ENCODE results near the gene CCDC30.
"Not testable (repeated sequence)": the region's sequence is repeated elsewhere in the genome, so short reads cannot be mapped to it uniquely, and the experiment has no call there.

Gene CCDC30

DNA sequence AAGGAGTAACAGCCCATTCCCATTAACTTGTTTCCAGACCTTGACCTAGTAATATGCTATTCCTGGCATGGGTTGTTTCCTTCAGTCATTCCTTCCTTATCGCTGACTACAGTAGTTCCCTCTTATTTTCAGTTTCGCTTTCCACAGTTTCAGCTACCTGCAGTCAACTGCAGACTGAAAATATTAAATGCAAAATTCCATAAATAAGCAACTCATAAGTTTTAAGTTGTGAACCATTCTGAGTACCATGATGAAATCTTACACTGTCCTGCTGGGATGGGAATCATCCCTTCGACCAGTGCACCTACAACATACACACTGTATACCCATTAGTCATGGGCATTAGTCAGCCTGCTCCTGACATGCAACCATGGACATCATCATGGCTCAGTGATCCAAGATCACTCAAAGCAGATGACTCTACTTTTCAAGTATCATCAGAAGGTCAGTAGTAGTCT, 66.7 kb downstream of the CCDC30 start:
- DNase-seq (ENCODE audit: low spot score): peak; percentile 51

- DNase-seq (ENCODE audit: low spot score): no peak
These were observed 68.0 kb downstream of the CCDC30 start for GRCh38 chr1:42531043-42531442.

- no peak for DNase-seq (ENCODE audit: low spot score)
These were observed 70.2 kb downstream of the CCDC30 start for GRCh38 chr1:42533101-42533863.

- DNase-seq (ENCODE audit: low spot score): no peak
These were observed 78.0 kb downstream of the CCDC30 start for GRCh38 chr1:42541104-42541503.

DNA sequence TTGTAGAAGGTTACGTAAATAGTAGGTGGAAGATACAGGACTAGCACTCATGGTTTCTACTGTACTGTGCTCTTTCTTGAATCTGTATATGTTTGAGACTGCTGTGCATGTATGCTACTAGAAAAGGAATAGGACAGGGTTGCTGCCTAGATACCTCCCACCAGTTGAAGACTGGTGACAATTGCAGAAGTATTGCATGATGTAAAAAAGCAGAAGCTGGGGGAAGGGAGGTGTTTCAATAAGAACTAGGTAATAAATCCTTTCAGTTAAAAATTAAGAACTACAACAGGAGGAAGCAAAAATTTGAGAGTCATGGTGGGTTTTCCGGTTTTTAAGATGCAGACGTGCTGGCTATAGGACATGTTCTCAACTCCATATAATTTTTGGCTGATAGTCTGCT, 88.1 kb downstream of the CCDC30 start:
- no peak for DNase-seq (ENCODE audit: low spot score)

DNA sequence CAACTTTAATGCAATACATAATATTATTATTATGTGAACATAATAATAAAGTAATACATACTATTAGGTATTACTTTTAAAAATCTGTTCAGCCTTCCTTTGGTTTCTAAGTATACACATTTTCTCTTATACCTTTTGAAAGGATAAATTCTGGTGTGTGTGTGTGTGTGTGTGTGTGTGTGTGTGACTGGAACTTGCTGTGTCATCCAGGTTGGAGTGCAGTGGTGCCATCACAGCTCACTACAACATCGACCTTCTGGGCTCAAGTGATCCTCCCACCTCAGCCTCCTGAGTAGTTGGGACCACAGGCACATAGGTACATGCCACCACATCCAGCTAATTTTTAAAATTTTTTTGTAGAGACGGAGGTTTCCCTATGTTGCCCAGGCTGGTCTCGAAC, 88.5 kb downstream of the CCDC30 start:
- DNase-seq (ENCODE audit: low spot score): no peak

DNA sequence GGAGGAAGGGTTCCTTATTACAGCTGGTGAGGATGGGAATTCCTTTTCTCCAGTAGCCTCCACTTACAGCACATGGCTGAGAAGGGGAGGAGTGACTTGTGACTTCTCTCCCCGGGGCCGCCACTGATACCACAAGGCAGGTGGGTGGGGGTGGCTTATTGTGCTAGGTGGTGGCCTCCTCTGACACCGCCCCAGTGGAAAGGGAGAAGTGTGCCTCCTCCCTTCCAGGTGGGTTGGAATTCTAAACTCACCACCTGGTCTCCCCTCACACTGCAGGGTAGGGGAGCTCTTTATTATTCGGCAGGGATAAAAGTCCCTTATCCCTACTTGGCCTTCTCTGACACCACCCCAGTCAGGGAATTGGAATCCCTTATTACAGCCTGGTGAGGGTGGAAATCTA, 89.5 kb downstream of the CCDC30 start:
- no peak for DNase-seq (ENCODE audit: low spot score)

- DNase-seq (ENCODE audit: low spot score): no peak
These were observed 94.3 kb downstream of the CCDC30 start for GRCh38 chr1:42557230-42557851.

DNA sequence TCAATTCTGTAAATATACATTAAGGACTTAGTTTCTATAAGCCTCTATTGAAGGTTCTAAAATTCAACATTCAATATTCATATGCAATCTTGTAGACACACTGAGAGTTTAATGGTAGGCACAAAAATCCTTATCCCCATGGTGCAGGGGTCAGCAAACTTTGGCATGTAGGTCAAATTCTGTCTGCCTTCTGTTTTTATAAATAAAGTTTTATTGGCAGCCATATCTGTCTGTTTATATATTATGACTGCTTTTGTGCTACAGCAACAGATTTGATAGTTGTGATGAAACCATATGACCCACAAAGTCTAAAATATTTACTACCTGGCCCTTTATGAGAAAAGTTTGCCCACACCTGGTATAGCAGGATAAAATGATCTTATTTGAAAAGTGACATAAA, 104.0 kb downstream of the CCDC30 start:
- no peak for DNase-seq (ENCODE audit: low spot score)

DNA sequence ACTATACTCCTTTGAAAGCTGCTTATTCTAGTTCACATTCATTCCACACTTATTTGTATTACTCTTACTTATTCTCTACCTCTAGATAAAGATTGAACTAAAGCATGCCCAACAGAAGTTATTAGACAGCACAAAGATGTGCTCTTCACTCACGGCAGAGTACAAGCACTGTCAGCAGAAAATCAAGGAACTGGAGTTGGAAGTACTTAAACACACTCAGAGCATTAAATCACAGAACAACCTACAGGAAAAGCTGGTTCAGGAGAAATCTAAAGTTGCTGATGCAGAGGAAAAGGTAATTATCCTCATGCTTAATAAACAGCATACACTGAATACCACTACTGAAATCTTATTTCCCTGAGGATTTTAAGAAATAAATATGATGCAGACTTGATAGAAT, 113.8 kb downstream of the CCDC30 start:
- DNase-seq (ENCODE audit: low spot score): no peak

DNA sequence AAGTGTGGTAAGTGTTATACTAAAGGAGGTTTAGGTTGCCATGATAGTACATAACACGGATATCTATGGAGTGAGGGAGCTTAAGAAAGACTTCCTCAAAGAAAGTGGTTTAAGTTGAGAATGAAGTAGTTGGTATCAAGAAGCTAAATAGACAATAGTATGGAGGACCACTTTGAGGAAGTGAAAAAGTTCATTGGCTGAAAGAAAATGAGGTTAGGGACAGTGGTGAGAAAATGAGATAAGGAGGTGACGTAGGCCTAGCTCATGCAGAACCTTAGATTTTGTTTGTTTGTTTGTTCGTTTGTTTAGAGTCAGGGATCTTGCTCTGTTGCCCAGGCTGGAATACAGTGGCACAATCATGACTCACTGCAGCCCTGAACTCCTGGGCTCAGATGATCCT, 122.9 kb downstream of the CCDC30 start:
- DNase-seq (ENCODE audit: low spot score): no peak

GRCh38 chr1:42587753-42588152, 124.7 kb downstream of the CCDC30 start:
- no peak for DNase-seq (ENCODE audit: low spot score)

- DNase-seq (ENCODE audit: low spot score): no peak
These were observed 129.7 kb downstream of the CCDC30 start for GRCh38 chr1:42592811-42593210.

GRCh38 chr1:42593486-42594100, 130.5 kb downstream of the CCDC30 start:
- DNase-seq (ENCODE audit: low spot score): no peak

GRCh38 chr1:42601472-42601871, 138.4 kb downstream of the CCDC30 start:
- no peak for DNase-seq (ENCODE audit: low spot score)

GRCh38 chr1:42613803-42614131, 150.7 kb downstream of the CCDC30 start:
- no peak for DNase-seq (ENCODE audit: low spot score)

- no peak for DNase-seq (ENCODE audit: low spot score)
These were observed 155.8 kb downstream of the CCDC30 start for GRCh38 chr1:42618866-42619265.

DNA sequence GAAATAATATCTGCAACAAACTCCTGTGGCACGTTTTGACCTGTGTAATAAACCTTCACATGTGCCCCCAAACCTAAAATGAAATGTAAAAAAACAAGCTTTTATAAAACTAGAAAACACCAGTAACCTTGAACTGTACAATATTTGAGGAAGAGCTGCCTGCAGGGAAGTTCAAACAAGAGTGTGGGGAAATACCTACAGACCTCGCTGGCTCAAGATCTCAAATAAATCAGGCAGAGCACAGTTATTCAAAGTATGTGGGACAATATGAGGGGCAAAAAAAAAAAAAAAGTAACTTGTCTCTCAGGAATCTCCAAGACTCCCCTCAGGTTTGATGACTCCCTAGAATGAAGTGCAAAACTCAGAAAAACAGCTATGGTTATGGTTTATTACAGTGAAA, 157.2 kb downstream of the CCDC30 start:
- no peak for DNase-seq (ENCODE audit: low spot score)

DNA sequence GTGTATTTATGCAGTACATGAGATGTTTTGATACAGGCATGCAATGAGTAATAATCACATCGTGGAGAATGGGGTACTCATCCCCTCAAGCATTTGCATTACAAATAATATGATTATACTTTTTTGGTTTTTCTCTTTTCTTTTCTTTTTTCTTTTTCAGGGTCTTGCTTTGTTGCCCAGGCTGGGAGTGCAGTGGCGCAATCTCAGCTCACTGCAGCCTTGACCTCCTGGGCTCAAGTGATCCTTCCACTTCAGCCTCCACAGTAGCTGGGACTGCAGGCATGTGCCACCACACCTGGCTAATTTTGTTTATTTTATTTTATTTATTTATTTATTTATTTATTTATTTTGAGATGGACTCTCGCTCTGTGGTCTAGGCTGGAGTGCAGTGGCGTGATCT, 158.1 kb downstream of the CCDC30 start:
- DNase-seq (ENCODE audit: low spot score): not testable (repeated sequence)

DNA sequence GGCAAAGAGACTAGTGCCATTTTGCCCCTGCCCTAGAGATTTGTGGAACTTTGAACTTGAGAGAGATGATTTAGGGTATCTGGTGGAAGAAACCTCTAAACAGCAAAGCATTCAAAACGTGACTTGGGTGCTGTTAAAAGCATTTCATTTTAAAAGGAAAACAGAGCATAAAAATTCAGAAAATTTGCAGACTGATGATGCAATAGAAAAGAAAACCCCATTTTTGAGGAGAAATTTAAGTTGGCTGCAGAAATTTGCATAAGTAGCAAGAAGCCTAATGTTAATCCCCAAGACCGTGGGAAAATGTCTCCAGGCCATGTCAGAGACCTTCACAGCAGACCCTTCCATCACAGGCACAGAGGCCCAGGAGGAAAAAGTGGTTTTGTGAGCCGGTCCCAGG, 164.1 kb downstream of the CCDC30 start:
- DNase-seq (ENCODE audit: low spot score): not testable (repeated sequence)

DNA sequence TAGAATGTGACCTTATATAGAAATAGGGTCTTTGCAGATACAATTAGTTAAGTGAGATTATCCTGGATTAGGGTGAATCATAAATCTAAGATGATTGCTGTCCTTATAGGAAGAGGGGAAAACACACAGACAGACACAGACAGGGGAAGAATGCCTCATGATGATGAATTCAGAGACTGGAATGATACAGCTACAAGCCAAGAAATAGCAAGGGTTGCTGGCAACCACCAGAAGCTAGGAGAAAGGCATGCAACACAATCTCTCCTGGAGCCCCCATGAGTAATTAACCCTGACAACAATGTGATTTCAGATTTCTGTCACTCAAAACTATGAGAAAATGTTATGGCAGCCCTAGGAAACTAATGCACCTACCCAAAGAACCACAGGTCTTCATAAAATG, 176.0 kb downstream of the CCDC30 start:
- DNase-seq (ENCODE audit: low spot score): no peak

- DNase-seq (ENCODE audit: low spot score): no peak
These were observed 183.0 kb downstream of the CCDC30 start for GRCh38 chr1:42646056-42646455.

DNA sequence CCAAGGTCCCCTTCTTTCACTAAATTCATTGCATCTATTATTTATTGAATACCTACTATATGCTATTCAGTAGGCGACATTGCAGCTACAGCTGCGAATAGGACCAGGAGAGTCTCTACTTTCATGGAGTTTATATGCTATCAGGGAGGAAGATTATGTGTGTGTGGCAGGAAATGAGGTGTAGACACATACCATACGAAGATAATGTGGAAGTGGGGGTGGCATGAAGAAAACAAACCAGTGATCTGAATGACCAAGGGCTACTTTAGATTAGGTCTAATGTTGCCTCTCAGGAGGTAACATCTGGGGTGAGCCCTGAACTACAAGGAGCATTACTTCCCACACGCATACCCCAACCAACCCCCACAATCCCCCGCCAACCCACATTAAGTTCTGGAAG, 194.1 kb downstream of the CCDC30 start:
- DNase-seq (ENCODE audit: low spot score): no peak

Data from AG08396 (cell line).